Measurements from ENCODE around the gene LRRC4C. TPM values are rescaled to one million over a fixed set of nuclear protein-coding genes. Genes with fewer than 3 reads are reported as not detected.

LRRC4C gene
- total and polyA plus RNA-seq, 7 donors, result 0.98 to 5.4 (median 3.0) TPM; not detected in 1

DNA sequence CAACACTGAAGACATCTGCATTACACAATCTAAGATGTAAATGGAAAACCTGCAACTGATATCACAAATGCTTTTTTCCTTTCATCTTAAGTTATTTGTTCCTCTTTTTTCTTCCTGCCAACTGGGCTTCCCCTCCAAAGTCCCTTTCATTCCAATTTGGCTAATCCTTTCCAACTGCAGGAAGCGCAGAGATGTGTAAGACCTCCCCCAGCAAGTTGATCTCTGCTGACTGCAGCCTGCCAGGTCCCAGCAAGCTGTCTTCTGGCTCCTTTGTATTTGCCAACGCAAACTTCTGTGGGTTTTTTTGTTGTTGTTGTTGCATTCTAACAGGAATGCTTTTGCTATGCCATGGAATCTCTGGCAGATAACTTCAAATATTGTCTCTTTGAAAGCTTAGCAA, 38.5 kb upstream of the LRRC4C start:
- Histone ChIP-seq H3K4me1 (no peaks in the 10 kb centered on the region), H3K4me3 (no peak overlapping the region)

GRCh38 chr11:41494716-41495115, 35.3 kb upstream of the LRRC4C start:
- H3K36me3 ChIP-seq, result no peaks in the 10 kb centered on the region
- TF ChIP-seq POLR2A (IDR thresholded peaks at IDR 0.05) (no peak), EP300 (IDR thresholded peaks at IDR 0.05) (no peak)
- intact Hi-C loops (cut with DNase I), result no loop called here
- H3K9me3 ChIP-seq, result no peaks in the 10 kb centered on the region
- WGBS, 2 donors, result 13 to 56% methylated on average over 1 of the region's 1 CpG
- no peaks in the 10 kb centered on the region for H3K4me1 ChIP-seq
- no peak overlapping the region for H3K27ac ChIP-seq
- no peak for DNase-seq
- no peak overlapping the region for H3K4me3 ChIP-seq
- H3K27me3 ChIP-seq, result peaks cover 0 to 4% (median 0%) of the 10 kb centered on the region in 3 donors

More for the DNA sequence above, 38.5 kb upstream of the LRRC4C start:
- Histone ChIP-seq H3K27ac (no peak overlapping the region), H3K9me3 (no peaks in the 10 kb centered on the region), H3K27me3 (peaks cover 0 to 4% (median 0%) of the 10 kb centered on the region in 3 donors), H3K36me3 (no peaks in the 10 kb centered on the region)
- no peak for DNase-seq
- 12 to 34% methylated on average over 2 of the region's 2 CpGs for WGBS, 2 donors
- TF ChIP-seq POLR2AphosphoS5 (IDR thresholded peaks at IDR 0.05) (no peak), CTCF (IDR thresholded peaks at IDR 0.05) (no peak), EP300 (IDR thresholded peaks at IDR 0.05) (no peak), POLR2A (IDR thresholded peaks at IDR 0.05) (no peak)
- intact Hi-C loops (cut with DNase I), result no loop called here

DNA sequence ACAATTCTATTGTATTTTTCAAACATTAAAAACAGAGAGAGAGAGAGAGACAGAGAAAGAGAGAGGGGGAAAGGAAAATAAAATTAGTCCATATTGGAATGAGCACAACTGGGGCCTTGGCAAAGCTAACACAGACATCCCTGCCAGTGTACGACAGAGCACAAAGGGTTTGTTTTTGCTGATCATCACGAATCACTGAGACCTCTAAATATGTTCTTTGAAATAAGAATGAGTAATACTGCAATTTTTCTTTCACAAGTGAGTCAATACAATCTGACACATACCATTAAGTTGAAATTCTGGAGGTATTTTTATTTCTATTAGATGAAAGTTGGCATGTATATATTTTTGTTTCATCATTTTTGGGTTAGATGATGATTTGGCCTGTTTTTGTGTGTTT, 27.0 kb upstream of the LRRC4C start:
- Histone ChIP-seq H3K27me3 (no peaks in the 10 kb centered on the region), H3K27ac (no peak overlapping the region), H3K4me3 (no peak overlapping the region), H3K4me1 (no peaks in the 10 kb centered on the region), H3K9me3 (no peaks in the 10 kb centered on the region), H3K36me3 (no peaks in the 10 kb centered on the region)
- no peak for DNase-seq
- 70 to 71% methylated on average over 2 of the region's 2 CpGs for WGBS, 2 donors
- intact Hi-C loops (cut with DNase I), result no loop called here
- TF ChIP-seq EP300 (IDR thresholded peaks at IDR 0.05) (no peak), POLR2AphosphoS5 (IDR thresholded peaks at IDR 0.05) (no peak), POLR2A (IDR thresholded peaks at IDR 0.05) (no peak), CTCF (IDR thresholded peaks at IDR 0.05) (no peak)

DNA sequence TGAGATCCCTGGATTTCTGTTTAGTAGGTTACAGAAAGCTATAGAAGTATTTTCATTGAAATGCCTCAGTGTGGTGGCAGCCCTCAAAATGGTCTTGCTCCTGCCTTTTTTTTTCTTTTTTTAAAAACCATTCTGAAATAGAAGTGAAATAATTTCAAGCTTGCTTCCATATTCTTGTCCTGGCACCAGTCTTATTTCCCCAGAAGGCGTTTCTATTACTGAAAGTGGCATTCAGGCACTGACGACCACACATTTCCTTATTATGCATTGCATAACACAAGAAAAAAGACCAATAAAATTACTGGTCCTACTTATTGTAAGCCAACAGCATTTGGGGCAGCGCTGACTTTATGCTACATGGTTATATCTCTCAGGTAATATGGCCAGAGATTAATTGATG, 24.5 kb upstream of the LRRC4C start:
- H3K4me1 ChIP-seq, result no peaks in the 10 kb centered on the region
- DNase-seq, result no peak
- intact Hi-C loops (cut with DNase I), result no loop called here
- no peak overlapping the region for H3K4me3 ChIP-seq
- H3K27ac ChIP-seq, result no peak overlapping the region
- WGBS, 2 donors, result 8 to 31% methylated on average over 3 of the region's 3 CpGs
- no peaks in the 10 kb centered on the region for H3K9me3 ChIP-seq
- H3K36me3 ChIP-seq, result no peaks in the 10 kb centered on the region
- TF ChIP-seq POLR2A (IDR thresholded peaks at IDR 0.05), result no peak
- TF ChIP-seq POLR2AphosphoS5 (IDR thresholded peaks at IDR 0.05), result no peak
- TF ChIP-seq CTCF (IDR thresholded peaks at IDR 0.05), result no peak
- TF ChIP-seq EP300 (IDR thresholded peaks at IDR 0.05), result no peak
- H3K27me3 ChIP-seq, result no peaks in the 10 kb centered on the region

GRCh38 chr11:41479179-41479578, 19.7 kb upstream of the LRRC4C start:
- Histone ChIP-seq H3K4me3 (no peak overlapping the region), H3K27ac (no peak overlapping the region), H3K36me3 (no peaks in the 10 kb centered on the region), H3K9me3 (no peaks in the 10 kb centered on the region), H3K27me3 (no peaks in the 10 kb centered on the region), H3K4me1 (no peaks in the 10 kb centered on the region)
- DNase-seq, result no peak
- 75 to 81% methylated on average over 1 of the region's 1 CpG for WGBS, 2 donors
- TF ChIP-seq POLR2AphosphoS5 (IDR thresholded peaks at IDR 0.05) (no peak), CTCF (IDR thresholded peaks at IDR 0.05) (no peak), POLR2A (IDR thresholded peaks at IDR 0.05) (no peak), EP300 (IDR thresholded peaks at IDR 0.05) (no peak)
- intact Hi-C loops (cut with DNase I), result no loop called here
